Thyroid gland (tissue), 4 donors: ENCODE data around the gene FMN1.

ENCODE experiments used
- CTCF ChIP-seq, 6 experiments: fragments of 200-600 bp in 3 of 6; fragments of 450-650 bp in 3 of 6; sonication (generic) in 3 of 6; IDR thresholded peaks; one replicate each; pipeline ENCODE4 v1.5.1; 2016 to 2019; ENCODE audit warnings: antibody characterized with exemption in 6 of 6, mild to moderate bottlenecking in 2 of 6, inconsistent platforms in 1 of 6, moderate library complexity in 1 of 6
- POLR2A ChIP-seq, 2 donors: fragments of 450-650 bp; IDR thresholded peaks; one replicate each; pipeline ENCODE4 v1.6.1; 2017; ENCODE audit warnings: antibody characterized with exemption in 2 of 2, mild to moderate bottlenecking in 2 of 2, moderate library complexity in 1 of 2

GRCh38 chr15:33076937-33077336, 117.6 kb downstream of the FMN1 start:
- TF ChIP-seq CTCF (IDR thresholded peaks at IDR 0.05) (no peak), POLR2A (IDR thresholded peaks at IDR 0.05) (no peak)
